Measurements from ENCODE around the gene CACNA1I.
A peak's percentile ranks its signal among the peaks of the same experiment; 100 is the strongest.

CACNA1I gene

GRCh38 chr22:39535831-39536449 lies 34.6 kb upstream of the CACNA1I start:
- DNase-seq (ENCODE audit: low spot score): no peak

GRCh38 chr22:39536711-39537110 lies 33.8 kb upstream of the CACNA1I start:
- no peak for DNase-seq (ENCODE audit: low spot score)

GRCh38 chr22:39537975-39538374 lies 32.6 kb upstream of the CACNA1I start:
- DNase-seq (ENCODE audit: low spot score): no peak

GRCh38 chr22:39543095-39543494 lies 27.5 kb upstream of the CACNA1I start:
- DNase-seq (ENCODE audit: low spot score): no peak

GRCh38 chr22:39545386-39546365 lies 24.9 kb upstream of the CACNA1I start:
- peak; percentile 58 for DNase-seq (ENCODE audit: low spot score)

- no peak for DNase-seq (ENCODE audit: low spot score)
Observed at GRCh38 chr22:39546889-39547586, 23.5 kb upstream of the CACNA1I start.

GRCh38 chr22:39547587-39547947 lies 23.0 kb upstream of the CACNA1I start:
- DNase-seq (ENCODE audit: low spot score): no peak

GRCh38 chr22:39553429-39553828 lies 17.1 kb upstream of the CACNA1I start:
- no peak for DNase-seq (ENCODE audit: low spot score)

- DNase-seq (ENCODE audit: low spot score): no peak
Observed at GRCh38 chr22:39554151-39554550, 16.4 kb upstream of the CACNA1I start.

- DNase-seq (ENCODE audit: low spot score): peak; percentile 24
Observed at GRCh38 chr22:39556970-39557841, 13.3 kb upstream of the CACNA1I start.

GRCh38 chr22:39558254-39558727 lies 12.3 kb upstream of the CACNA1I start:
- DNase-seq (ENCODE audit: low spot score): no peak

GRCh38 chr22:39558950-39559349 lies 11.6 kb upstream of the CACNA1I start:
- no peak for DNase-seq (ENCODE audit: low spot score)

GRCh38 chr22:39559456-39560105 lies 11.0 kb upstream of the CACNA1I start:
- DNase-seq (ENCODE audit: low spot score): peak; percentile 20

- DNase-seq (ENCODE audit: low spot score): no peak
Observed at GRCh38 chr22:39560127-39560526, 10.4 kb upstream of the CACNA1I start.

GRCh38 chr22:39562839-39563489 lies 7.6 kb upstream of the CACNA1I start:
- no peak for DNase-seq (ENCODE audit: low spot score)

GRCh38 chr22:39563571-39564428 lies 6.8 kb upstream of the CACNA1I start:
- no peak for DNase-seq (ENCODE audit: low spot score)

- no peak for DNase-seq (ENCODE audit: low spot score)
Observed at GRCh38 chr22:39565414-39565944, 5.1 kb upstream of the CACNA1I start.

GRCh38 chr22:39567135-39567946 lies 3.2 kb upstream of the CACNA1I start:
- no peak for DNase-seq (ENCODE audit: low spot score)

All from hematopoietic multipotent progenitor cell treated with erythropoietin and hydrocortisone succinate and interleukin-3 and kit ligand, for 15 days (in vitro differentiated cells).